PC-9 (cell line): ENCODE measurements around the gene TAS2R3. TPM values are rescaled to one million over a fixed set of nuclear protein-coding genes. Genes with fewer than 3 reads are reported as not detected.
"Not testable (repeated sequence)": the region's sequence is repeated elsewhere in the genome, so short reads cannot be mapped to it uniquely, and the experiment has no call there.

Experiments
- BruUV-seq: library from RNA; stranded (reverse); fragments of 400-500 nt; replicated peaks from 2 replicates; lab custom pipeline; 2021; lab: Mats Ljungman, UMichigan
- CTCF ChIA-PET: fragments of 300-600 bp; sonication (Branson Sonifier 250); formaldehyde crosslinking; loops from one replicate; lab custom pipeline; 2022; ENCODE audit warnings: antibody characterized with exemption; lab: Charles Lee
- POLR2A ChIA-PET: fragments of 300-600 bp; sonication (Branson Sonifier 250); formaldehyde crosslinking; loops from one replicate; lab custom pipeline; 2022; ENCODE audit warnings: antibody characterized with exemption; ENCODE audit not compliant: unreplicated experiment; lab: Charles Lee
- DNase-seq, 2 experiments: peaks; one replicate each; pipeline versions ENCODE4 v3.0.0 to v3.0.0-alpha.2; 2015 to 2022; ENCODE audit warnings: mixed read lengths in 1 of 2
- H2AFZ ChIP-seq: fragments of 200-600 bp; sonication (generic); 2 replicates; pipeline ENCODE4 v1.8.1; 2017; ENCODE audit warnings: antibody characterized with exemption
- H3F3A ChIP-seq: fragments of 200-600 bp; sonication (generic); 2 replicates; pipeline ENCODE4 v1.8.1; 2017; ENCODE audit warnings: antibody characterized with exemption, mild to moderate bottlenecking, low read depth; ENCODE audit not compliant: insufficient read depth
- H3K27ac ChIP-seq: fragments of 200-600 bp; sonication (generic); 2 replicates; pipeline ENCODE4 v1.6.1; 2016; ENCODE audit warnings: mixed run types
- H3K27me3 ChIP-seq: fragments of 200-600 bp; sonication (generic); 2 replicates; pipeline ENCODE4 v1.6.1; 2016; ENCODE audit warnings: low read depth, mixed run types; ENCODE audit not compliant: insufficient read depth
- H3K36me3 ChIP-seq: fragments of 200-600 bp; sonication (generic); 2 replicates; pipeline ENCODE4 v1.6.1; 2016; ENCODE audit warnings: low read depth, mixed run types
- H3K4me1 ChIP-seq: fragments of 200-600 bp; sonication (generic); replicated peaks from 2 replicates; pipeline ENCODE4 v1.6.1; 2016; ENCODE audit warnings: mixed run types; ENCODE audit not compliant: insufficient read depth
- H3K4me2 ChIP-seq: fragments of 200-600 bp; sonication (generic); 2 replicates; pipeline ENCODE4 v1.6.1; 2017; ENCODE audit warnings: mixed run types
- H3K4me3 ChIP-seq: fragments of 200-600 bp; sonication (generic); 2 replicates; pipeline ENCODE4 v1.6.1; 2016; ENCODE audit warnings: mixed run types
- H3K79me2 ChIP-seq: fragments of 200-600 bp; sonication (generic); 2 replicates; pipeline ENCODE4 v1.6.1; 2017; ENCODE audit warnings: low read depth, mixed run types
- H3K9me2 ChIP-seq: fragments of 200-600 bp; sonication (generic); 2 replicates; pipeline ENCODE4 v1.8.1; 2017; ENCODE audit warnings: mild to moderate bottlenecking; ENCODE audit not compliant: insufficient read depth
- H3K9me3 ChIP-seq: fragments of 200-600 bp; sonication (generic); 2 replicates; pipeline ENCODE4 v1.8.1; 2016; ENCODE audit warnings: low read depth; ENCODE audit not compliant: insufficient read depth
- H4K20me1 ChIP-seq: fragments of 200-600 bp; sonication (generic); 2 replicates; pipeline ENCODE4 v1.8.1; 2017; ENCODE audit not compliant: insufficient read depth
- EZH2 ChIP-seq: fragments of 200-600 bp; sonication (generic); IDR thresholded peaks from 2 replicates; pipeline ENCODE4 v1.8.0; 2017; ENCODE audit warnings: antibody characterized with exemption, low read depth
- intact Hi-C: fragments of 100-400 bp; cut with micrococcal nuclease; formaldehyde crosslinking; loops from one replicate; pipeline ENCODE4 v1.10.0; 2022; ENCODE audit not compliant: unreplicated experiment
- total RNA-seq: library from RNA; stranded (reverse); gene quantifications from 2 replicates; pipeline ENCODE4 v1.2.3, GENCODE V29; 2021
- TF ChIP-seq, protein P1 (sequence below): fragments of 200-600 bp; sonication (generic); conservative IDR thresholded peaks from 2 replicates; pipeline ENCODE4 v1.6.1; 2017; ENCODE audit warnings: mixed run types, antibody characterized with exemption, mild to moderate bottlenecking, moderate library complexity

TAS2R3 gene
- total RNA-seq, 1 experiment from 2014 or later: 2.0 TPM

DNA sequence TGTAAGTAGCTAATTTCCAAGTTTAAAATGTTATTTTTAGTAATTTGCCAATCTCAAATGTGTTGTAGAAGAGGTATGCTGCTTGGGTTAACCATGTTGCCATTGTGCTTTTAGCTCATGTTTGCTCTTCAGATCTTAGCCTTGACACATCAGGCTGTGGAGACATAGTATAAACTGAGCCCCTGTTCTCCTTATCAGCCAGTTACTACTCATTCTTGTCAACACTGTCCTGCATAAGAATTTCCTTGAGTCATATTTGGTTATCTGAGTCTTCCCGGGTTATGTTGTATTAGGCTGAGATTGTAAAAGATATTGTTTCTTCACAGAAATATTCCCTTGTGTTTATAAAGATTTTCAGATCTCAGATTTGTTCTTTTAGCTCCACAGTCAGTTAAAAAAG, 21.7 kb upstream of the TAS2R3 start:
- peaks cover 10% of the 10 kb centered on the region for H3F3A ChIP-seq
- peaks cover 65% of the 10 kb centered on the region for H3K36me3 ChIP-seq
- ChIA-PET POLR2A (no interaction called here), CTCF (interaction anchor here (0.8 kb wide), 1 partner anchor 79 kb away, joined by 3 read pairs; no protein-coding TSS in a partner anchor)
- DNase-seq: no peak
- no TSS peak for BruUV-seq
- no peaks in the 10 kb centered on the region for H3K9me2 ChIP-seq
- H3K9me3 ChIP-seq: no peaks in the 10 kb centered on the region
- H3K4me2 ChIP-seq: no peak overlapping the region
- H3K4me1 ChIP-seq: peaks cover 20% of the 10 kb centered on the region
- no peak overlapping the region for H2AFZ ChIP-seq
- H3K79me2 ChIP-seq: peaks cover 31% of the 10 kb centered on the region
- H3K27ac ChIP-seq: no peak overlapping the region
- H3K27me3 ChIP-seq: no peaks in the 10 kb centered on the region
- intact Hi-C loops: no loop called here
- H3K4me3 ChIP-seq: no peak overlapping the region
- TF ChIP-seq, protein P1, sequence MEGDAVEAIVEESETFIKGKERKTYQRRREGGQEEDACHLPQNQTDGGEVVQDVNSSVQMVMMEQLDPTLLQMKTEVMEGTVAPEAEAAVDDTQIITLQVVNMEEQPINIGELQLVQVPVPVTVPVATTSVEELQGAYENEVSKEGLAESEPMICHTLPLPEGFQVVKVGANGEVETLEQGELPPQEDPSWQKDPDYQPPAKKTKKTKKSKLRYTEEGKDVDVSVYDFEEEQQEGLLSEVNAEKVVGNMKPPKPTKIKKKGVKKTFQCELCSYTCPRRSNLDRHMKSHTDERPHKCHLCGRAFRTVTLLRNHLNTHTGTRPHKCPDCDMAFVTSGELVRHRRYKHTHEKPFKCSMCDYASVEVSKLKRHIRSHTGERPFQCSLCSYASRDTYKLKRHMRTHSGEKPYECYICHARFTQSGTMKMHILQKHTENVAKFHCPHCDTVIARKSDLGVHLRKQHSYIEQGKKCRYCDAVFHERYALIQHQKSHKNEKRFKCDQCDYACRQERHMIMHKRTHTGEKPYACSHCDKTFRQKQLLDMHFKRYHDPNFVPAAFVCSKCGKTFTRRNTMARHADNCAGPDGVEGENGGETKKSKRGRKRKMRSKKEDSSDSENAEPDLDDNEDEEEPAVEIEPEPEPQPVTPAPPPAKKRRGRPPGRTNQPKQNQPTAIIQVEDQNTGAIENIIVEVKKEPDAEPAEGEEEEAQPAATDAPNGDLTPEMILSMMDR: no peak
- no peak for TF ChIP-seq EZH2
- H4K20me1 ChIP-seq: peaks cover 10% of the 10 kb centered on the region

DNA sequence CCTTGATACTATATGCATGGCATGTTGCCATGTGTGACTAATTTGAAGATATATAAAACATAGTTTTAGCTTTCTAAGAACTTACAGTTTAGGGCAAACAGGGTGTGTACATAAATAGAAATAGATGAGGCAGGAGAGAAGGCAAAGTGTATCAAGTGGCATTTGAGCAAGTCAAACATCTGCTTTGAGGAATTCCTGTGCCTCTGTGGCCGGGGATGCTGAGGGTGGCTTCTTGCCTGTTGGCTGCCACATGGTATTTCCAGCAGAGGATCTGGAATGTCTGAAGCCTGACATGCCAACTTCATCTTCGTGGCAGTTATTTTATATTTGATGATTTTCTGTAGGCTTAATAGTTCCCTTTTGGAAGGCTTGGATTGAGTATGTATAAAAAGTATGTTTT, 19.8 kb upstream of the TAS2R3 start:
- H3K4me1 ChIP-seq: peaks cover 16% of the 10 kb centered on the region
- no peak overlapping the region for H3K27ac ChIP-seq
- no peak overlapping the region for H3K4me2 ChIP-seq
- no TSS peak for BruUV-seq
- no peak for DNase-seq
- POLR2A ChIA-PET: no interaction called here
- peaks cover 10% of the 10 kb centered on the region for H3F3A ChIP-seq
- H3K9me3 ChIP-seq: 0 out of 2 replicates have a peak, but pooled peaks cover 5% of the 10 kb centered on the region
- H3K27me3 ChIP-seq: no peaks in the 10 kb centered on the region
- H4K20me1 ChIP-seq: peaks cover 14% of the 10 kb centered on the region
- intact Hi-C loops: no loop called here
- TF ChIP-seq EZH2: no peak
- TF ChIP-seq, protein P1: no peak
- H2AFZ ChIP-seq: no peak overlapping the region
- CTCF ChIA-PET: no interaction called here
- no peak overlapping the region for H3K4me3 ChIP-seq
- no peaks in the 10 kb centered on the region for H3K9me2 ChIP-seq
- peaks cover 21% of the 10 kb centered on the region for H3K79me2 ChIP-seq
- H3K36me3 ChIP-seq: peaks cover 77% of the 10 kb centered on the region

DNA sequence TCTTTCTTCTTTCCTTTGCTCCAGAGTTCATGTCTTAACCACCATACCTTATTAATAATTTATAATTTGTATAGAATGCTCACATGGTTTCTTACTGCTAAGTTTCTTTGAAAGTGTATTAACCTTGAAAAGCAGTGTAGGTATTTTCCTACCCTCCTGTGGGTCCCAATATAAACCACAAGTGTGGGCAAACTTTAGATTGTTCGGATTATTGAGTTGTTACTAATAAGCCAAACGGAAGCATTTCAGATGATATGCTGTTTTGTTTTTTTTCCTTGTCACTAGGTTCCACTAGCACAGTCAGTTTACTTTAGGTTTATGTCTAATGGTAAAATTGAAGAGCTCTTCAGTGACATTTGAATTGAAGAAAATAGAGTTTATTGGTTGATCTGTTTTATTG, 15.5 kb upstream of the TAS2R3 start:
- intact Hi-C loops: no loop called here
- no peak overlapping the region for H3K4me3 ChIP-seq
- no peak overlapping the region for H3K4me2 ChIP-seq
- peaks cover 10% of the 10 kb centered on the region; the same call in 1 of the 2 replicates for H3F3A ChIP-seq
- no peak for DNase-seq
- H3K9me3 ChIP-seq: peaks cover 29% of the 10 kb centered on the region
- H3K9me2 ChIP-seq: no peaks in the 10 kb centered on the region
- no peak overlapping the region for H2AFZ ChIP-seq
- H3K27ac ChIP-seq: no peak overlapping the region
- peaks cover 9% of the 10 kb centered on the region for H4K20me1 ChIP-seq
- BruUV-seq: no TSS peak
- CTCF ChIA-PET: interaction anchor here (0.6 to 0.8 kb wide), 2 partner anchors 18 to 40 kb away, joined by 3 read pairs; no protein-coding TSS in a partner anchor
- TF ChIP-seq, protein P1: no peak
- no peak for TF ChIP-seq EZH2
- peaks cover 89% of the 10 kb centered on the region for H3K36me3 ChIP-seq
- no peaks in the 10 kb centered on the region for H3K4me1 ChIP-seq
- H3K27me3 ChIP-seq: no peaks in the 10 kb centered on the region
- POLR2A ChIA-PET: no interaction called here
- H3K79me2 ChIP-seq: no peaks in the 10 kb centered on the region

DNA sequence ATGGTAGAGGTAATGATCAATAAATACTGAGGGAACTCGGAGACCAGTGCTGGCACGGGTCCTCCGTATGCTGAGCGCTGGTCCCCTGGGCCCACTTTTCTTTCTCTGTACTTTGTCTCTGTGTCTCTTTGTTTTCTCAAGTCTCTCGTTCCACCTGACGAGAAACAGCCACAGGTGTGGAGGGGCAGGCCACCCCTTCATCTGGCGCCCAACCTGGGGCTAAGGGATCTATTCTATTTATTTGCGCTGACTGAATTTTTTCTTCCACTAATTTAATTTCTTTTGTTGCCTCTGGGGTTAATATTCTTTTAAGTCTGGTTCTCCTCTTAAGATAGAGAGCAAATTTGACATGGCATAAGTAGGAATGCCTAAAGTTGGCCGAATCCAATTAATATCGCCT, 12.0 kb upstream of the TAS2R3 start:
- peaks cover 29% of the 10 kb centered on the region for H3K9me3 ChIP-seq
- POLR2A ChIA-PET, intact Hi-C loops, H3K4me3 ChIP-seq, DNase-seq, H3F3A ChIP-seq, H3K4me2 ChIP-seq, H3K9me2 ChIP-seq, H3K27me3 ChIP-seq, H3K4me1 ChIP-seq, H3K27ac ChIP-seq, H4K20me1 ChIP-seq, H2AFZ ChIP-seq, H3K79me2 ChIP-seq, BruUV-seq, CTCF ChIA-PET: not testable (repeated sequence)
- H3K36me3 ChIP-seq: peaks cover 59% of the 10 kb centered on the region
